ACHN (cell line): ENCODE results near the gene RGS6.

Experiments used
- DNase-seq: peaks from one replicate; pipeline ENCODE4 v3.0.0-alpha.2; 2015
- in situ Hi-C: cut with HindIII; loops from 2 replicates; pipeline ENCODE4 v1.10.0; 2017; ENCODE audit warnings: low sequenced_read_pairs, low pct_ligation_motif_present, low pct_unique_long_range_greater_than_20kb

RGS6 gene

GRCh38 chr14:72518809-72519377 is 586.7 kb downstream of the RGS6 start:
- in situ Hi-C loops, result no loop called here
- DNase-seq, result no peak

GRCh38 chr14:72519543-72519942 is 587.3 kb downstream of the RGS6 start:
- in situ Hi-C loops, result no loop called here

GRCh38 chr14:72521045-72521444 is 588.8 kb downstream of the RGS6 start:
- no peak for DNase-seq
- in situ Hi-C loops, result no loop called here

More at GRCh38 chr14:72519543-72519942, 587.3 kb downstream of the RGS6 start:
- no peak for DNase-seq

GRCh38 chr14:72521968-72522741 is 589.9 kb downstream of the RGS6 start:
- DNase-seq, result no peak
- in situ Hi-C loops, result no loop called here

- in situ Hi-C loops, result no loop called here
- no peak for DNase-seq
Observed at GRCh38 chr14:72522847-72523246, 590.6 kb downstream of the RGS6 start.

GRCh38 chr14:72523424-72524294 is 591.4 kb downstream of the RGS6 start:
- in situ Hi-C loops, result no loop called here
- no peak for DNase-seq

- in situ Hi-C loops, result no loop called here
- DNase-seq, result no peak
Observed at GRCh38 chr14:72524295-72524629, 592.0 kb downstream of the RGS6 start.

- in situ Hi-C loops, result no loop called here
- DNase-seq, result no peak
Observed at GRCh38 chr14:72525087-72525915, 593.1 kb downstream of the RGS6 start.

- in situ Hi-C loops, result no loop called here
- no peak for DNase-seq
Observed at GRCh38 chr14:72527591-72527990, 595.4 kb downstream of the RGS6 start.

- in situ Hi-C loops, result no loop called here
- no peak for DNase-seq
Observed at GRCh38 chr14:72528059-72528862, 596.0 kb downstream of the RGS6 start.

GRCh38 chr14:72528863-72529175 is 596.6 kb downstream of the RGS6 start:
- DNase-seq, result no peak
- in situ Hi-C loops, result no loop called here

GRCh38 chr14:72532686-72533454 is 600.6 kb downstream of the RGS6 start:
- no peak for DNase-seq
- in situ Hi-C loops, result no loop called here

GRCh38 chr14:72535485-72535884 is 603.3 kb downstream of the RGS6 start:
- in situ Hi-C loops, result no loop called here
- DNase-seq, result no peak

- DNase-seq, result no peak
Observed at GRCh38 chr14:72538387-72538786, 606.2 kb downstream of the RGS6 start.

GRCh38 chr14:72539661-72540315 is 607.6 kb downstream of the RGS6 start:
- in situ Hi-C loops, result no loop called here
- DNase-seq, result no peak

More at GRCh38 chr14:72538387-72538786, 606.2 kb downstream of the RGS6 start:
- in situ Hi-C loops, result no loop called here

- DNase-seq, result no peak
- in situ Hi-C loops, result no loop called here
Observed at GRCh38 chr14:72540836-72541235, 608.6 kb downstream of the RGS6 start.

- DNase-seq, result no peak
- in situ Hi-C loops, result no loop called here
Observed at GRCh38 chr14:72541546-72541945, 609.3 kb downstream of the RGS6 start.
